ENCODE data around the gene THOP1. TPM values are rescaled to one million over a fixed set of nuclear protein-coding genes. Genes with fewer than 3 reads are reported as not detected.

THOP1 gene
- total and polyA plus RNA-seq, 10 of the 15 experiments (the other 5 are each of a cell fraction or from before 2014, with no cell fraction given): 1.9 to 270 (median 169) TPM

- Histone ChIP-seq H3K79me2 (ENCODE audit: control insufficient read depth, insufficient read depth, low read length) (no peaks in the 10 kb centered on the region), H3K27ac (ENCODE audit: control insufficient read depth, insufficient read depth) (no peak overlapping the region), H3K4me2 (ENCODE audit: control insufficient read depth, insufficient read depth) (no peak overlapping the region), H3K4me3 (no peak overlapping the region), H3K36me3 (ENCODE audit: control insufficient read depth in 2 of 2, insufficient read depth in 2 of 2, low read length in 1 of 2) (peaks cover 17 to 33% of the 10 kb centered on the region in 2 experiments), H3K9me3 (replicated peaks; ENCODE audit: control insufficient read depth, insufficient read depth, low read length) (no peaks in the 10 kb centered on the region; the same call in 2 of the 3 replicates), H3K27me3 (replicated peaks in 1 of 2; ENCODE audit: control insufficient read depth in 2 of 2, insufficient read depth in 2 of 2, low read length in 1 of 2) (no peaks in the 10 kb centered on the region), H4K20me1 (ENCODE audit: control insufficient read depth, insufficient read depth) (no peaks in the 10 kb centered on the region), H3K4me1 (ENCODE audit: control insufficient read depth, insufficient read depth, low read length) (no peaks in the 10 kb centered on the region), H2AFZ (ENCODE audit: control insufficient read depth, low read depth, low read length) (no peak overlapping the region), H3K9ac (ENCODE audit: control insufficient read depth, insufficient read depth, low read length) (no peak overlapping the region)
- WGBS (ENCODE audit: insufficient coverage, insufficient replicate concordance, low lambda C conversion rate, missing lambda C conversion rate): 94% methylated on average over 7 of the region's 7 CpGs
- no peak for ATAC-seq
- ChIA-PET CTCF (no interaction called here), SMC1A (ENCODE audit: uncharacterized antibody, unreplicated experiment) (no interaction called here), RAD21 (ENCODE audit: unreplicated experiment) (no interaction called here), POLR2A (interaction anchor here (1.2 kb wide), 1 partner anchor 11 kb away, joined by 3 read pairs; no protein-coding TSS in a partner anchor)
- TF ChIP-seq TBL1XR1 (IDR thresholded peaks at IDR 0.05; ENCODE audit: low read depth, low read length) (no peak), HDGF (IDR thresholded peaks at IDR 0.05) (no peak), FOXK2 (IDR thresholded peaks at IDR 0.05) (no peak), STAT3 (IDR thresholded peaks at IDR 0.05; ENCODE audit: low read depth, low read length) (no peak), HDAC2 (IDR thresholded peaks at IDR 0.05) (no peak), PAX8 (IDR thresholded peaks at IDR 0.05) (no peak), BCL3 (IDR thresholded peaks at IDR 0.05; ENCODE audit: borderline replicate concordance, insufficient read depth, low read depth, low read length, poor library complexity, severe bottlenecking) (no peak), MTA3 (IDR thresholded peaks at IDR 0.05; ENCODE audit: borderline replicate concordance, low read length) (no peak), PAX5 (IDR thresholded peaks at IDR 0.05; ENCODE audit: borderline replicate concordance, low read depth, low read length) (no peak), SUPT20H (IDR thresholded peaks at IDR 0.05; ENCODE audit: borderline replicate concordance, control insufficient read depth, low read depth, low read length) (no peak), ZNF622 (IDR thresholded peaks at IDR 0.05) (no peak), MAX (IDR thresholded peaks at IDR 0.05; ENCODE audit: low read depth, low read length) (no peak), RELA (IDR thresholded peaks at IDR 0.05; ENCODE audit: borderline replicate concordance, partially characterized antibody) (no peak), MEF2A (IDR thresholded peaks at IDR 0.05; ENCODE audit: insufficient read depth, low read depth, low read length) (no peak)
- no peak for DNase-seq (ENCODE audit: low read depth, low spot score)
- BruUV-seq (replicated peaks): no TSS peak
- in situ Hi-C loops (cut with MboI) (no loop called here), intact Hi-C loops (cut with micrococcal nuclease; ENCODE audit: unreplicated experiment) (no loop called here)
- FAIRE-seq: no peak
These were observed 13.4 kb downstream of the THOP1 start for GRCh38 chr19:2798733-2799132.

Measured in GM12878 (cell line).